Naive B cell (primary cell): ENCODE data around the gene ZNF512. TPM values are rescaled to one million over a fixed set of nuclear protein-coding genes. Genes with fewer than 3 reads are reported as not detected.
A peak's percentile ranks its signal among the peaks of the same experiment; 100 is the strongest.
"Not testable (repeated sequence)": the region's sequence is repeated elsewhere in the genome, so short reads cannot be mapped to it uniquely, and the experiment has no call there.

Experiments used
- ATAC-seq, 2 donors: fragments of 150-1000 bp; cut with Tn5 transposase; 2 replicates each; pipeline ENCODE4 v1.10.0; 2021; ENCODE audit warnings: low read depth in 2 of 2, mild to moderate bottlenecking in 2 of 2, moderate library complexity in 2 of 2
- DNase-seq: peaks from one replicate; pipeline ENCODE4 v3.0.0; 2022
- H3K27ac Mint-ChIP-seq, 6 donors: one replicate each; pipeline ENCODE4 v1.8.0; 2020 to 2022; ENCODE audit warnings: mild to moderate bottlenecking in 6 of 6, mixed read lengths in 6 of 6, moderate library complexity in 5 of 6, inconsistent platforms in 2 of 6
- H3K27me3 Mint-ChIP-seq, 3 donors: one replicate each; pipeline ENCODE4 v1.8.0; 2021 to 2022; ENCODE audit warnings: mixed read lengths in 3 of 3, mild to moderate bottlenecking in 1 of 3
- H3K36me3 Mint-ChIP-seq, 2 donors: one replicate each; pipeline ENCODE4 v1.8.0; 2020 to 2022; ENCODE audit warnings: mixed read lengths in 2 of 2, inconsistent platforms in 1 of 2, mild to moderate bottlenecking in 1 of 2
- H3K4me1 Mint-ChIP-seq, 3 donors: one replicate each; pipeline ENCODE4 v1.8.0; 2020 to 2022; ENCODE audit warnings: mixed read lengths in 3 of 3, inconsistent platforms in 1 of 3, mild to moderate bottlenecking in 1 of 3, moderate library complexity in 1 of 3
- H3K4me3 Mint-ChIP-seq, 8 donors: one replicate each; pipeline ENCODE4 v1.8.0; 2020 to 2022; ENCODE audit warnings: mild to moderate bottlenecking in 8 of 8, mixed read lengths in 8 of 8, moderate library complexity in 8 of 8, inconsistent platforms in 2 of 8
- H3K9me3 Mint-ChIP-seq, 7 donors: one replicate each; pipeline ENCODE4 v1.8.0; 2020 to 2022; ENCODE audit warnings: mixed read lengths in 7 of 7, mild to moderate bottlenecking in 5 of 7, inconsistent platforms in 2 of 7, moderate library complexity in 1 of 7
- polyA plus RNA-seq, 6 donors: library from polyadenylated mRNA; unstranded; fragments of 300-500 nt; fragmentation: Illumina TruSeq; gene quantifications; one replicate each; pipeline ENCODE4 v1.2.3, GENCODE V29; 2021; ENCODE audit warnings: low read depth in 6 of 6

The ZNF512 gene
- polyA plus RNA-seq, result 10 to 100 TPM; 28.0 to 42.1 (median 36.0) TPM

GRCh38 chr2:27582695-27583389 is at the start of gene ZNF512:
TSS of gene ZNF512 (plus strand) at chr2:27583042. CDS start at chr2:27583113, 71 bp downstream.
- Mint-ChIP-seq H3K27ac (peak within 1 kb of the TSS; percentile 92 to 99 (median 95)), H3K4me1 (peaks cover 35 to 56% (median 42%) of the 10 kb centered on the region in 3 donors), H3K36me3 (peaks cover 0 to 13% of the 10 kb centered on the region in 2 donors), H3K9me3 (peaks cover 0 to 14% (median 3%) of the 10 kb centered on the region in 7 donors), H3K27me3 (peaks cover 0 to 3% (median 0%) of the 10 kb centered on the region in 3 donors), H3K4me3 (peak within 1 kb of the TSS; percentile 81 to 98 (median 96))
- peak; percentile 94 to 96 for ATAC-seq
- peak; percentile 84 for DNase-seq

GRCh38 chr2:27537287-27537686 is 45.6 kb upstream of the ZNF512 start:
- peaks cover 11 to 26% (median 14%) of the 10 kb centered on the region in 3 donors for H3K27me3 Mint-ChIP-seq
- DNase-seq, result no peak
- no peak overlapping the region for H3K27ac Mint-ChIP-seq
- no peaks in the 10 kb centered on the region for H3K9me3 Mint-ChIP-seq
- ATAC-seq, result no peak
- H3K4me1 Mint-ChIP-seq, result peaks cover 0 to 2% (median 0%) of the 10 kb centered on the region in 3 donors
- H3K4me3 Mint-ChIP-seq, result no peak overlapping the region
- H3K36me3 Mint-ChIP-seq, result peaks cover 0 to 4% of the 10 kb centered on the region in 2 donors

- H3K9me3 Mint-ChIP-seq, H3K4me3 Mint-ChIP-seq, ATAC-seq, DNase-seq, H3K4me1 Mint-ChIP-seq, H3K27ac Mint-ChIP-seq, H3K36me3 Mint-ChIP-seq: not testable (repeated sequence)
- peaks cover 9 to 23% (median 14%) of the 10 kb centered on the region in 3 donors for H3K27me3 Mint-ChIP-seq
These were observed 43.9 kb upstream of the ZNF512 start for GRCh38 chr2:27538839-27539450.

- not testable (repeated sequence) for H3K4me3 Mint-ChIP-seq, H3K36me3 Mint-ChIP-seq, DNase-seq, H3K9me3 Mint-ChIP-seq, H3K27ac Mint-ChIP-seq, ATAC-seq, H3K4me1 Mint-ChIP-seq
- peaks cover 7 to 17% (median 14%) of the 10 kb centered on the region in 3 donors for H3K27me3 Mint-ChIP-seq
These were observed 43.2 kb upstream of the ZNF512 start for GRCh38 chr2:27539649-27540048.

GRCh38 chr2:27544143-27544821 is 38.6 kb upstream of the ZNF512 start:
- peaks cover 0 to 18% (median 6%) of the 10 kb centered on the region in 7 donors for H3K9me3 Mint-ChIP-seq
- H3K27ac Mint-ChIP-seq, result no peak overlapping the region
- no peak for ATAC-seq
- no peak for DNase-seq
- H3K4me3 Mint-ChIP-seq, result peak overlapping the region in 2 of 8 donors; percentile 9 to 25
- H3K36me3 Mint-ChIP-seq, result no peaks in the 10 kb centered on the region
- H3K4me1 Mint-ChIP-seq, result no peaks in the 10 kb centered on the region
- peaks cover 0 to 4% (median 0%) of the 10 kb centered on the region in 3 donors for H3K27me3 Mint-ChIP-seq

GRCh38 chr2:27545348-27546141 is 37.3 kb upstream of the ZNF512 start:
- Mint-ChIP-seq H3K27me3 (peaks cover 0 to 4% (median 0%) of the 10 kb centered on the region in 3 donors), H3K36me3 (no peaks in the 10 kb centered on the region), H3K4me1 (no peaks in the 10 kb centered on the region), H3K27ac (no peak overlapping the region), H3K4me3 (no peak overlapping the region), H3K9me3 (peaks cover 0 to 18% (median 6%) of the 10 kb centered on the region in 7 donors)
- DNase-seq (no peak), ATAC-seq (no peak)

GRCh38 chr2:27549303-27549702 is 33.5 kb upstream of the ZNF512 start:
- no peak overlapping the region for H3K4me3 Mint-ChIP-seq
- DNase-seq, result no peak
- no peak overlapping the region for H3K27ac Mint-ChIP-seq
- no peak for ATAC-seq
- peaks cover 0 to 18% (median 6%) of the 10 kb centered on the region in 7 donors for H3K9me3 Mint-ChIP-seq
- H3K36me3 Mint-ChIP-seq, result no peaks in the 10 kb centered on the region
- no peaks in the 10 kb centered on the region for H3K4me1 Mint-ChIP-seq
- H3K27me3 Mint-ChIP-seq, result peaks cover 14 to 18% (median 15%) of the 10 kb centered on the region in 3 donors

GRCh38 chr2:27551514-27551913 is 31.3 kb upstream of the ZNF512 start:
- DNase-seq (no peak), ATAC-seq (no peak)
- no peak overlapping the region for H3K27ac Mint-ChIP-seq
- H3K27me3 Mint-ChIP-seq, result peaks cover 15 to 22% (median 16%) of the 10 kb centered on the region in 3 donors
- no peak overlapping the region for H3K4me3 Mint-ChIP-seq
- H3K36me3 Mint-ChIP-seq, result no peaks in the 10 kb centered on the region
- peaks cover 0 to 6% (median 1%) of the 10 kb centered on the region in 7 donors for H3K9me3 Mint-ChIP-seq
- no peaks in the 10 kb centered on the region for H3K4me1 Mint-ChIP-seq

- no peaks in the 10 kb centered on the region for H3K4me1 Mint-ChIP-seq
- H3K36me3 Mint-ChIP-seq, result no peaks in the 10 kb centered on the region
- no peak overlapping the region for H3K4me3 Mint-ChIP-seq
- H3K27me3 Mint-ChIP-seq, result peaks cover 15 to 22% (median 16%) of the 10 kb centered on the region in 3 donors
- no peak for ATAC-seq
- DNase-seq, result no peak
- H3K27ac Mint-ChIP-seq, result no peak overlapping the region
- no peaks in the 10 kb centered on the region for H3K9me3 Mint-ChIP-seq
These were observed 29.9 kb upstream of the ZNF512 start for GRCh38 chr2:27552941-27553340.

GRCh38 chr2:27554451-27554850 is 28.4 kb upstream of the ZNF512 start:
- not testable (repeated sequence) for DNase-seq, H3K4me3 Mint-ChIP-seq, ATAC-seq, H3K36me3 Mint-ChIP-seq, H3K4me1 Mint-ChIP-seq, H3K9me3 Mint-ChIP-seq
- Mint-ChIP-seq H3K27me3 (peaks cover 15 to 26% (median 20%) of the 10 kb centered on the region in 3 donors), H3K27ac (peak overlapping the region in 1 of 6 donors; percentile 49)

GRCh38 chr2:27559228-27559627 is 23.6 kb upstream of the ZNF512 start:
- no peak for DNase-seq
- H3K36me3 Mint-ChIP-seq, result no peaks in the 10 kb centered on the region
- no peak for ATAC-seq
- peaks cover 11 to 23% (median 21%) of the 10 kb centered on the region in 3 donors for H3K27me3 Mint-ChIP-seq
- H3K4me3 Mint-ChIP-seq, result no peak overlapping the region
- H3K9me3 Mint-ChIP-seq, result no peaks in the 10 kb centered on the region
- no peaks in the 10 kb centered on the region for H3K4me1 Mint-ChIP-seq
- peak overlapping the region in 1 of 6 donors; percentile 66 for H3K27ac Mint-ChIP-seq

- H3K27ac Mint-ChIP-seq, result no peak overlapping the region
- H3K9me3 Mint-ChIP-seq, result no peaks in the 10 kb centered on the region
- H3K4me3 Mint-ChIP-seq, result no peak overlapping the region
- H3K36me3 Mint-ChIP-seq, result no peaks in the 10 kb centered on the region
- ATAC-seq (no peak), DNase-seq (no peak)
- peaks cover 19 to 37% (median 23%) of the 10 kb centered on the region in 3 donors for H3K27me3 Mint-ChIP-seq
- H3K4me1 Mint-ChIP-seq, result no peaks in the 10 kb centered on the region
These were observed 21.8 kb upstream of the ZNF512 start for GRCh38 chr2:27561060-27561459.

- H3K27me3 Mint-ChIP-seq, result peaks cover 40 to 81% (median 67%) of the 10 kb centered on the region in 3 donors
- no peak for DNase-seq
- no peak overlapping the region for H3K4me3 Mint-ChIP-seq
- H3K27ac Mint-ChIP-seq, result no peak overlapping the region
- H3K36me3 Mint-ChIP-seq, result peaks cover 11 to 12% of the 10 kb centered on the region in 2 donors
- ATAC-seq, result no peak
- H3K4me1 Mint-ChIP-seq, result no peaks in the 10 kb centered on the region
- H3K9me3 Mint-ChIP-seq, result peaks cover 0 to 10% (median 2%) of the 10 kb centered on the region in 7 donors
These were observed 16.2 kb upstream of the ZNF512 start for GRCh38 chr2:27566628-27567027.
